GM19468 (cell line): ENCODE results near the gene EMC9.

ENCODE experiments used
- ATAC-seq: cut with Tn5 transposase; IDR thresholded peaks from one replicate; pipeline ENCODE4 v1.9.1; 2021; ENCODE audit warnings: mild to moderate bottlenecking, moderate library complexity, moderate number of reproducible peaks; ENCODE audit not compliant: unreplicated experiment; ENCODE audit errors: extremely low read depth

EMC9 gene

GRCh38 chr14:24093901-24094840 lies 47.2 kb downstream of the EMC9 start, which contains the start of gene PCK2:
Gene PCK2, plus strand, starts transcription at chr14:24094311. Its CDS starts 95 bp downstream, at chr14:24094406.
- ATAC-seq, result no peak

- no peak for ATAC-seq
Observed at GRCh38 chr14:24093207-24093900, 48.0 kb downstream of the EMC9 start.

DNA sequence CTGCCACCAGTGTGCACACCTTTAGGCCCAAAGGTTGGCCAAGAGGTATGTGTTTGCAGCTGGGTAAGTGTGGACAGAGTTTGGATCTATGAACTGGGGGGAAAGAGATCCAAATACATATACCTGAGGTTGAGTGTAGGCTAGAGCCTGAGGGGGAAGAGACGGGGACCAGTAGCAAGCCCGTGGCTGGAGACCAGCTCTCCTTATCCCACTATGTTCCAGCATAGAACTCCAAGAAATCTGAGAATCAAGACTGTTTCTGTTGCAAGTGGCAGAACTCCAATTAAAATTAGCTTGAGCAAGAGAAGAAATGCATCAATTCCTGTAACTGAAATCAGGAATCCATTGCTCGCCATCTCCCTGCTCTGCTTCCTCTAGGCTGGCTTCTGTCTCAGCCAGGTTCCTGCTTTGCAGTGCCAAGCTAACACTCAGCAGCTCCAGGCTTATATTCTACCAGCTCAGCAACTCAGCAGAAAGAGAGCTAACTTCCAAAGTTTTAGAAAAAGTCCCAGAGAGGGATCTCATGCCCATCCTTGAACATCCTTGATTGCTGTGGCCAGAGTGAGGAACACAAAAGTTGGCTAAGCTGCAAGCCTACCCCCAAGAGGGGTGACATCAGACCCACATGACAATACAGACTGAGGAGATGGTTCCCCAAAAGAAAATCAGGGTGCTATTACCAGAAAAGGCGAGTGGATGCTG lies 48.7 kb downstream of the EMC9 start:
- ATAC-seq, result no peak

- ATAC-seq, result no peak
Observed at GRCh38 chr14:24092110-24092504, 49.3 kb downstream of the EMC9 start.

- ATAC-seq, result no peak
Observed at GRCh38 chr14:24089890-24090289, 51.5 kb downstream of the EMC9 start.
